Measurements from ENCODE around the gene PLAAT1. TPM values are rescaled to one million over a fixed set of nuclear protein-coding genes. Genes with fewer than 3 reads are reported as not detected.

Gene PLAAT1
- total and polyA plus RNA-seq, 7 donors = 0.16 to 3.3 (median 1.2) TPM; not detected in 3

- no peaks in the 10 kb centered on the region for H3K36me3 ChIP-seq
- H3K27me3 ChIP-seq = no peaks in the 10 kb centered on the region
- intact Hi-C loops (cut with DNase I) = no loop called here
- no peaks in the 10 kb centered on the region for H3K4me1 ChIP-seq
- 63 to 84% methylated on average over 2 of the region's 2 CpGs for WGBS, 2 donors
- TF ChIP-seq POLR2AphosphoS5 (IDR thresholded peaks at IDR 0.05) (no peak), POLR2A (IDR thresholded peaks at IDR 0.05) (no peak), EP300 (IDR thresholded peaks at IDR 0.05) (no peak), CTCF (IDR thresholded peaks at IDR 0.05) (no peak)
- H3K9me3 ChIP-seq = peaks cover 0 to 6% (median 0%) of the 10 kb centered on the region in 4 donors
- H3K4me3 ChIP-seq = no peak overlapping the region
- H3K27ac ChIP-seq = no peak overlapping the region
- DNase-seq = no peak
Observed at GRCh38 chr3:193295985-193296384, 55.0 kb downstream of the PLAAT1 start.

- H3K36me3 ChIP-seq = no peaks in the 10 kb centered on the region
- intact Hi-C loops (cut with DNase I) = no loop called here
- no peaks in the 10 kb centered on the region for H3K4me1 ChIP-seq
- no peak overlapping the region for H3K27ac ChIP-seq
- no peaks in the 10 kb centered on the region for H3K27me3 ChIP-seq
- TF ChIP-seq POLR2AphosphoS5 (IDR thresholded peaks at IDR 0.05) = no peak
- no peak for TF ChIP-seq CTCF (IDR thresholded peaks at IDR 0.05)
- TF ChIP-seq POLR2A (IDR thresholded peaks at IDR 0.05) = no peak
- no peak for TF ChIP-seq EP300 (IDR thresholded peaks at IDR 0.05)
- H3K4me3 ChIP-seq = no peak overlapping the region
- H3K9me3 ChIP-seq = no peaks in the 10 kb centered on the region
- 84 to 85% methylated on average over 5 of the region's 5 CpGs for WGBS, 2 donors
- no peak for DNase-seq
Observed at GRCh38 chr3:193297421-193297820, 56.4 kb downstream of the PLAAT1 start.

GRCh38 chr3:193301433-193301832 is 60.4 kb downstream of the PLAAT1 start:
- H3K36me3 ChIP-seq = no peaks in the 10 kb centered on the region
- H3K4me1 ChIP-seq = no peaks in the 10 kb centered on the region
- no peak for TF ChIP-seq EP300 (IDR thresholded peaks at IDR 0.05)
- H3K4me3 ChIP-seq = no peak overlapping the region
- no peak for DNase-seq
- no peaks in the 10 kb centered on the region for H3K9me3 ChIP-seq
- WGBS, 2 donors = 75 to 91% methylated on average over 1 of the region's 1 CpG
- H3K27me3 ChIP-seq = no peaks in the 10 kb centered on the region
- intact Hi-C loops (cut with DNase I) = no loop called here
- no peak overlapping the region for H3K27ac ChIP-seq

- H3K27ac ChIP-seq = no peak overlapping the region
- no peak for TF ChIP-seq POLR2AphosphoS5 (IDR thresholded peaks at IDR 0.05)
- TF ChIP-seq CTCF (IDR thresholded peaks at IDR 0.05) = no peak
- no peak for TF ChIP-seq EP300 (IDR thresholded peaks at IDR 0.05)
- no peak for TF ChIP-seq POLR2A (IDR thresholded peaks at IDR 0.05)
- intact Hi-C loops (cut with DNase I) = no loop called here
- H3K36me3 ChIP-seq = no peaks in the 10 kb centered on the region
- no peaks in the 10 kb centered on the region for H3K27me3 ChIP-seq
- H3K9me3 ChIP-seq = no peaks in the 10 kb centered on the region
- no peaks in the 10 kb centered on the region for H3K4me1 ChIP-seq
- 93 to 96% methylated on average over 1 of the region's 1 CpG for WGBS, 2 donors
- no peak for DNase-seq
- no peak overlapping the region for H3K4me3 ChIP-seq
Observed at GRCh38 chr3:193305356-193305755, 64.3 kb downstream of the PLAAT1 start.

- Histone ChIP-seq H3K4me1 (no peaks in the 10 kb centered on the region), H3K4me3 (no peak overlapping the region), H3K36me3 (no peaks in the 10 kb centered on the region), H3K27ac (no peak overlapping the region), H3K27me3 (no peaks in the 10 kb centered on the region), H3K9me3 (no peaks in the 10 kb centered on the region)
- DNase-seq = no peak
- TF ChIP-seq POLR2A (IDR thresholded peaks at IDR 0.05) (no peak), CTCF (IDR thresholded peaks at IDR 0.05) (no peak), EP300 (IDR thresholded peaks at IDR 0.05) (no peak), POLR2AphosphoS5 (IDR thresholded peaks at IDR 0.05) (no peak)
- intact Hi-C loops (cut with DNase I) = no loop called here
- 56 to 81% methylated on average over 6 of the region's 6 CpGs for WGBS, 2 donors
Observed at GRCh38 chr3:193310914-193311723, 70.1 kb downstream of the PLAAT1 start.
